ENCODE data around the gene CARHSP1.
"Not testable (repeated sequence)": the region's sequence is repeated elsewhere in the genome, so short reads cannot be mapped to it uniquely, and the experiment has no call there.

Gene CARHSP1

GRCh38 chr16:8868416-8869211, at the start of gene CARHSP1 (continued):
- TF ChIP-seq INSM2 (tag by site-specific recombination; IDR thresholded peaks at IDR 0.05), result peak; percentile 58; the same call in 1 of the 2 replicates
- TF ChIP-seq ATF2 (tag by site-specific recombination; IDR thresholded peaks at IDR 0.05; ENCODE audit: low read depth), result no peak
- no peak; the same call in 1 of the 2 replicates for TF ChIP-seq ZBTB6 (tag by site-specific recombination; IDR thresholded peaks at IDR 0.05)
- TF ChIP-seq PRDM10 (tag by site-specific recombination; IDR thresholded peaks at IDR 0.05), result peak; percentile 77
- peak; percentile 61; the same call in 1 of the 2 replicates for TF ChIP-seq ZSCAN5A (tag by site-specific recombination; IDR thresholded peaks at IDR 0.05)
- TF ChIP-seq ZXDB (tag by site-specific recombination; IDR thresholded peaks at IDR 0.05), result peak; percentile 52
- TF ChIP-seq ZNF302 (tag by site-specific recombination; IDR thresholded peaks at IDR 0.05; ENCODE audit: low read depth), result no peak
- TF ChIP-seq ZNF423 (tag by site-specific recombination; IDR thresholded peaks at IDR 0.05), result peak; percentile 48; the same call in 1 of the 2 replicates
- TF ChIP-seq PRDM2 (tag by site-specific recombination; IDR thresholded peaks at IDR 0.05; ENCODE audit: borderline replicate concordance), result no peak
- TF ChIP-seq ZNF596 (tag by site-specific recombination; IDR thresholded peaks at IDR 0.05), result no peak
- no peak for TF ChIP-seq ZNF138 (tag by site-specific recombination; IDR thresholded peaks at IDR 0.05; ENCODE audit: borderline replicate concordance)
- no peak for TF ChIP-seq ZNF555 (tag by site-specific recombination; conservative IDR thresholded peaks at IDR 0.05)
- no peak for TF ChIP-seq HIC1 (tag by site-specific recombination; IDR thresholded peaks at IDR 0.05)
- no peak for TF ChIP-seq HOXC10 (CRISPR knock-in tag; IDR thresholded peaks at IDR 0.05)

GRCh38 chr16:8917336-8917735, 48.5 kb upstream of the CARHSP1 start:
- H3K36me3 ChIP-seq (ENCODE audit: control insufficient read depth in 2 of 2, insufficient read depth in 1 of 2, low read length in 2 of 2), result peaks cover 40 to 96% of the 10 kb centered on the region in 2 experiments
- H3K4me1 ChIP-seq (ENCODE audit: control insufficient read depth, insufficient read depth, low read length); H3K4me3 ChIP-seq (ENCODE audit: low read depth, low read length); CTCF ChIA-PET; H3K9me3 ChIP-seq (ENCODE audit: control insufficient read depth, insufficient read depth, low read depth, low read length); POLR2A ChIA-PET; H3K27ac ChIP-seq (ENCODE audit: extremely low read depth, low read depth, low read length): not testable (repeated sequence)
